Measurements from ENCODE around the gene DYNLT2B.
"Not testable (repeated sequence)": the region's sequence is repeated elsewhere in the genome, so short reads cannot be mapped to it uniquely, and the experiment has no call there.

The DYNLT2B gene

GRCh38 chr3:196317687-196318467 lies at the start of gene DYNLT2B:
TSS of gene DYNLT2B (minus strand) at chr3:196318240. CDS start at chr3:196318152, 88 bp downstream.
- peak; percentile 89 for DNase-seq

DNA sequence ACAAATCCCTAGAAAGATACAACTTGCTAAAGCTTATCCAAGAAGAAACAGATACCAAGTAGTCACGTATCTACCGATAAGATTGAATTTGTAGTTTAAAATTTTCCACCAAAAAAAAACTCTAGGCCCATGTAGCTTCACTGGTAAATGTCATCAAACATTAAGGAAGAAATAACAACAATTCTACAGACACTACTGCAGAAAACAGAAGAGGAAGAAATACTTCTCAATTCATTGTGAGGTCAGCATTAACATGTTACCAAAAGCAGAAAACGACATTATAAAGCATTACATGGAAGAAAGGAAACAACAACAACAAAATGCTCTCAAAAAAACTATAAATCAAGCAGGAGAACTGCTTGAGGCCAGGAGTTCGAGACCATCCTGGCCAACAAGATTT lies 47.7 kb upstream of the DYNLT2B start:
- DNase-seq: no peak

GRCh38 chr3:196360586-196360985 lies 42.5 kb upstream of the DYNLT2B start:
- DNase-seq: no peak

GRCh38 chr3:196358540-196358939 lies 40.5 kb upstream of the DYNLT2B start:
- DNase-seq: not testable (repeated sequence)

GRCh38 chr3:196357905-196358304 lies 39.9 kb upstream of the DYNLT2B start:
- no peak for DNase-seq

GRCh38 chr3:196356556-196356955 lies 38.5 kb upstream of the DYNLT2B start:
- no peak for DNase-seq

DNA sequence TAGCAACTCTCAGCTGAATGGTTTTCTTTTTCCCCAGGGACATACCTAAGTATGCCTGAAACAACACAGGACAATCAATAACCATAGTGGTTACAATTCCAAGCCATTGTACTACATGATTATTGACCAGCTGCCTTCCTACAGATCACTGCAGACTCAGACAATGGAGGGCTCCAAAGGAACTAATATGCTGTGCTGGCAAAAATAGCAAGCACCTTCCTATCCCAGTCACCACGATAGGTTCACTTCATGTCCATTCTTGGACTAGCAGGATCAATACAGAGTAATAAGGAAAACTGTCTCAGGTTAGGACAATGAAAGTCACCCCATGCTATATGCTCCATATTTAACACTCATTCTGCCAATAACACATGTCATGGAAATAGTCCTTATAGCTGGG lies 37.6 kb upstream of the DYNLT2B start:
- DNase-seq: no peak

DNA sequence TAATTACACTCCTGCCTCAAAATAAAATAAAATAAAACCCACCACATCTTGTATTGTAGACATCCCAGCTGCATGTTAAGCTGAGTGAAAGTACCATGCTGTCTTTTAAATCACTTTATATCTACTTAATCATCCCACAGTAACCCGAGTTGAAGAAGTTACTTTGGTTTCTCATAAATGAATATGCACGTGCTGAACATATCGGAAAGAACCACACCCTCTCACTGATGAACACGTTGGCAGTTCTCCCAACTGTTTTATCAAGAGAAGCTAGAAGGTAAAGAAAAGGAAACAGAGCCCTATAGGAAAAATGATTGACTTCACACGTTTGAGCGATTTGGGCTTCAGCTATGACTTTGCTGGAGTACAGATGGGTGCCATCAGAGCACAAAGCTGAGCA lies 36.1 kb upstream of the DYNLT2B start:
- no peak for DNase-seq

DNA sequence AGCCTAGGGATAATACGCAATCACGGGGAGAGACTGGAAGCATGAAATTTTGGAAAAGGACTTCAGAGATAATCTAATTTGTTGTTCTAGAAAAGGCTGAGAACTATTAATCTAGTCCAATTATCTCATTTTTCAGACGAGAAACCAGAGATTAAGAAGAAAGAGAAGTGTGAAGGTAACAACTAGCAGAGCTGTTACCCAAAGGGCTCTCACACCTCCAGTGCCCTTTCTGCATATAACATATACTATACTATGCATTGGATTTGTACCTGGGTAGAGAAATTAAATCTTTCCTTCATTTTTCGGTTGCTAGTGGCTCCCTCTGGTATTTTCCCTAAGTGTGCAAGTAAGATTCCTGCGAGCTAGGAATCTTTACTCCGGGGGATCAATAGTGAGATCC lies 33.5 kb upstream of the DYNLT2B start:
- no peak for DNase-seq

- DNase-seq: no peak
These were observed 32.0 kb upstream of the DYNLT2B start for GRCh38 chr3:196350067-196350466.

GRCh38 chr3:196348698-196349097 lies 30.7 kb upstream of the DYNLT2B start:
- DNase-seq: no peak

- no peak for DNase-seq
These were observed 26.6 kb upstream of the DYNLT2B start for GRCh38 chr3:196344663-196345062.

DNA sequence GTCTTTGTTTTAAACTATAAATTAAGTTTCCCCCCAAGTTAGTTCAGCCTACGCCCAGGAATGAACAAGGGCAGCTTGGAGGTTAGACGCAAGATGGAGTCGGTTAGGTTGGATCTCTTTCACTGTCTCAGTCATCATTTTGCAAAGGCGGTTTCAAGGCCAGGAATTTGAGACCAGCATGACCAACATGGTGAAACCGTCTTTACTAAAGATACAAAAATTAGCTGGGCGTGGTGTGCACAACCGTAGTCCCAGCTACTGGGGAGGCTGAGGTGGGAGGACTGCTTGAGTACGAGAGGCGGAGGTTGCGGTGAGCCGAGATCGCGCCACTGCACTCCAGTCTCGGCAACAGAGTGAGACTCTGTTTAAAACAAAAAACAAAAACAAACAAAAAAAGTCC lies 25.9 kb upstream of the DYNLT2B start:
- not testable (repeated sequence) for DNase-seq

DNA sequence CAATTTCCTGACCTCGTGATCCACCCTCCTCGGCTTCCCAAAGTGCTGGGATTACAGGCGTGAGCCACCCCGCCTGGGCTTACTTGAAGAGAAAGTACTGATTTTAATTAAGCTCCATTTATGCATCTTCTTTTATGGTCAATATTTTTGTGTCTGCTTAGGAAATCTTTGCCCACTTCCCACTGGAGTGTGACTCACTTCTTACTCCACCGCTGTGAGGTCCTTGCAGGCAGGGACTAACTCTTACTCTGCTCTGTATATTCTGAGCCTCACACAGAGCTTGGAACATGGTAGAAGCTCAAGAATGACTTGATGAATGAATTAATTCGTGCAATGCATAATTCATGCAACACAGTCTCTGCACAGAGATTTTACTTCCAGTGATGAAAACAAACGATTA lies 23.1 kb upstream of the DYNLT2B start:
- DNase-seq: no peak

DNA sequence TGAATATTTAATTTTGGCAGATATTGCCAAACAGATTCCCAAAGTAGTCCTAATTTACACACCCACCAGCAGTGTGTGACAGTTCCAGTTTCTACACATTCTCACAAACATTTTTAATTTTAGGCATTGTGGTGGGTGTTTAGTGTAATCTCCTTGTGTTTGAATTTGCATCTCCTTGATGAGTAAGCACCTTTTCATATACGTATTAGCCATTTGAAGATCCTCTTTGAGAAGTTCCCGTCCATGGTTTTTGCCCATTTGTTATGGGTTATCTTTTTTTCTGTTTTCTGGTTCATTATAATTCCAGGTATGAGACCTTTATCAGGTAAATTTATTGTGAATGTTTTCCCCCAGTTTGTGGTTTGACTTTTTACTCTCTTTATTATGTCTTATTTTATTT lies 22.4 kb upstream of the DYNLT2B start:
- no peak for DNase-seq

- DNase-seq: no peak
These were observed 21.6 kb upstream of the DYNLT2B start for GRCh38 chr3:196339493-196340254.

GRCh38 chr3:196339044-196339443 lies 21.0 kb upstream of the DYNLT2B start:
- DNase-seq: no peak

DNA sequence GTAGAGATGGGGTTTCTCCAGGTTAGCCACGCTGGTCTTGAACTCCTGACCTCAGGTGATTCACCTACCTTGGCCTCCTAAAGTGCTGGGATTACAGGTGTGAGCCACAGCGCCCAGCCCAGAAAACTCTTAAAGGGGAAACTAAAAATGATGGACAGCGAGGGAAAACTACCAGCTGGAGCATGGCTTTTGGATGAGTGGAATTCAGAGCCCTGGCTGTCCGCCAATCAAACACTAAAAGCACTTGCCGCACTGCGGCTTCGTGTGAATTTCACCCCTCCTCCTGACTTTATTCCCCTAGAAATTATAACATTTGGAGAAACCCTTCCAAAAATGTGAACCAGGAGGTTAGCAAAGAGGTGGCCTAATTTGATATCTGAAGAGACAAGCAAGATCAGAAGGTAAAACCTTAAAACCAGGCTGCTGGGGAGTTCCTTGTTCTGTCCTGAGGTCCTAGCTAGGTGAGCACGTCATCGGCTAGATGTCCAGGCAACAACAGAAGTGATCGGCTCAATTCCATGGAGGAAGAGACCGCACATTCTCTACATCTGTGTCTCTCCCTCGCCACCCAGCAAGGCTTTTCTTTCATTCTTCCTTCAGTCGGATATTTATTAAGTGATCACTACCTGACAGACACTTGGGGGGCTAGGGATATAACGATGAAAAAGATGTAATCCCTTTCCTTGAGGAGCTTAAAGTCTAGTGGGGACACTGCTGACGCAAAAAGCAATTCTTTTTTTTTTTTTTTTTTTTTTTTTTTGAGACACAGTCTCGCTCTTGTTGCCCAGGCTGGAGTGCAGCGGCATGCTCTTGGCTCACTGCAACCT lies 18.5 kb upstream of the DYNLT2B start:
- DNase-seq: no peak

DNA sequence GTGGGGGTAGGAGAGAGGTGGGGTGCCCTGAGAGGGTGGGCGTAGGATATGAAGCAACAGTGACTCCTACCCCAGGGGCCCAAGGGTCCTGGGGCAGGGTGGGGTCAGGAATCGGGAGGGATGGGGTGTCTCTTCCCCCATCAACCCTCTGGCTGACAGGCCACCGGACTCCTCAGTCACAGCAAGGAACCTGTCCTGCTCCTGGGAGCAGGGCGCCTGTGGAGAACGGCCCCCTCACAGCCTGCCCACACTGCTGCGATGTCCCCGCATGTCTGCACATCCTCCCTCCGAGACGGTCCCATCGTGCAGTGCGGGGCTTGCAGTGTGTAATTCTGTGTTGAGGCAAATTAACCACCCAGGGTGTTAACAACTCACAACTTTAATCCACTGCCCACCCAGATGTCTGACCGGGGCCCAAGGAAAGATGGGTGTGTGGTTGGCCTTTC lies 17.5 kb upstream of the DYNLT2B start:
- DNase-seq: no peak

GRCh38 chr3:196334982-196335381 lies 16.9 kb upstream of the DYNLT2B start:
- DNase-seq: no peak

DNA sequence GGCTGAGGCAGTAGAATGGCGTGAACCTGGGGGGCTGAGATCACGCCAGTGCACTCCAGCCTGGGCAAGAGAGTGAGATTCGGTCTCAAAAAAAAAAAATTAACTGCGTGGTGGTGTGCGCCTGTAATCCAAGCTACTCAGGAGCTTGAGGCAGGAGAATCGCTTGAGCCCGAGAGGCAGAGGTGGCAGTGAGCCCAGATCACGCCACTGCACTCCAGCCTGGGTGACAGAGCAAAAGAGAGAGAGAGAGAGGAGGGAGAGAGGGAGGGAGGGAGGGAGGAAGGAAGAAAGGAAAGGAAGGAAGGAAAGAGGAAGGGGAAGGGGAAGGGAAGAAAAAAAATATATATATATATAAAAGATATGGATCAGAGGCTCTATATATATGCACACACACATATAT lies 14.1 kb upstream of the DYNLT2B start:
- DNase-seq: no peak

- no peak for DNase-seq
These were observed 9.4 kb upstream of the DYNLT2B start for GRCh38 chr3:196327405-196327804.

GRCh38 chr3:196326936-196327335 lies 8.9 kb upstream of the DYNLT2B start:
- no peak for DNase-seq

All from activated naive CD4-positive, alpha-beta T cell treated with Interleukin-2 at 50 U/mL for 16 hours (primary cell).